Keratinocyte (primary cell): ENCODE results near the gene C21orf91. TPM values are rescaled to one million over a fixed set of nuclear protein-coding genes. Genes with fewer than 3 reads are reported as not detected.

Experiments used
- DNase-seq: peaks from one replicate; pipeline ENCODE4 v3.0.0-alpha.2; 2011; ENCODE audit warnings: low read depth, missing footprints, low spot score
- FAIRE-seq: peaks from 2 replicates; lab custom pipeline; 2011; peaks lifted over from hg19 to GRCh38; lab: Jason Lieb, UNC
- H2AFZ ChIP-seq: 2 replicates; pipeline ENCODE4 v1.6.0; 2012; ENCODE audit warnings: low read length, control low read depth, inconsistent platforms; ENCODE audit not compliant: control insufficient read depth
- H3K27ac ChIP-seq: 2 replicates; pipeline ENCODE4 v1.5.1; 2011; ENCODE audit warnings: low read length; ENCODE audit not compliant: control insufficient read depth, insufficient read depth
- H3K27me3 ChIP-seq: 3 replicates; pipeline ENCODE4 v1.6.0; 2011; ENCODE audit warnings: low read length; ENCODE audit not compliant: control insufficient read depth, insufficient read depth; ENCODE audit errors: extremely low read depth
- H3K36me3 ChIP-seq, 2 experiments: 2 replicates in 1 of 2; 3 replicates in 1 of 2; pipeline ENCODE4 v1.5.1; 2011; ENCODE audit warnings: low read length in 2 of 2, mild to moderate bottlenecking in 1 of 2; ENCODE audit not compliant: control insufficient read depth in 2 of 2, insufficient read depth in 2 of 2; ENCODE audit errors: extremely low read depth in 1 of 2
- H3K4me1 ChIP-seq: 3 replicates; pipeline ENCODE4 v1.5.1; 2011; ENCODE audit warnings: low read length; ENCODE audit not compliant: control insufficient read depth, insufficient read depth; ENCODE audit errors: extremely low read depth
- H3K4me2 ChIP-seq: 3 replicates; pipeline ENCODE4 v1.6.0; 2011; ENCODE audit warnings: low read depth, low read length; ENCODE audit not compliant: control insufficient read depth, insufficient read depth; ENCODE audit errors: extremely low read depth
- H3K4me3 ChIP-seq, 3 experiments: fragments of 200-600 bp in 1 of 3; sonication (generic) in 1 of 3; 2 replicates in 2 of 3; 3 replicates in 1 of 3; pipeline ENCODE4 v1.5.1; 2011 to 2016; ENCODE audit warnings: low read length in 3 of 3, mild to moderate bottlenecking in 3 of 3, control low read depth in 2 of 3, inconsistent platforms in 1 of 3, low read depth in 1 of 3, mixed read lengths in 1 of 3, mixed run types in 1 of 3, moderate library complexity in 1 of 3; ENCODE audit not compliant: control insufficient read depth in 2 of 3, insufficient read depth in 2 of 3; ENCODE audit errors: extremely low read depth in 1 of 3
- H3K79me2 ChIP-seq: 2 replicates; pipeline ENCODE4 v1.6.0; 2012; ENCODE audit warnings: low read length; ENCODE audit not compliant: control insufficient read depth, insufficient read depth
- H3K9ac ChIP-seq: 3 replicates; pipeline ENCODE4 v1.6.0; 2011; ENCODE audit warnings: low read length; ENCODE audit not compliant: control insufficient read depth, insufficient read depth; ENCODE audit errors: extremely low read depth
- H3K9me1 ChIP-seq: 3 replicates; pipeline ENCODE4 v1.6.0; 2011; ENCODE audit warnings: low read length; ENCODE audit not compliant: control insufficient read depth, insufficient read depth; ENCODE audit errors: extremely low read depth
- H3K9me3 ChIP-seq: 2 replicates; pipeline ENCODE4 v1.5.1; 2012; ENCODE audit warnings: low read depth, low read length; ENCODE audit not compliant: control insufficient read depth
- H4K20me1 ChIP-seq: 3 replicates; pipeline ENCODE4 v1.6.0; 2011; ENCODE audit warnings: low read length; ENCODE audit not compliant: control insufficient read depth, insufficient read depth; ENCODE audit errors: extremely low read depth
- CTCF ChIP-seq, 3 experiments: IDR thresholded peaks in 1 of 3; conservative IDR thresholded peaks in 1 of 3; optimal IDR thresholded peaks in 1 of 3; 2 replicates in 2 of 3; 3 replicates in 1 of 3; pipeline versions ENCODE3 to v1.5.1; 2011; ENCODE audit warnings: low read length in 3 of 3, mild to moderate bottlenecking in 3 of 3, moderate library complexity in 2 of 3, control low read depth in 1 of 3, inconsistent platforms in 1 of 3; ENCODE audit not compliant: insufficient read depth in 2 of 3; ENCODE audit errors: extremely low read depth in 1 of 3
- EZH2 ChIP-seq: IDR thresholded peaks from one replicate; pipeline ENCODE4 v1.6.1; 2012; ENCODE audit warnings: inconsistent platforms, mild to moderate bottlenecking, low read length, moderate library complexity
- dilution Hi-C: fragments of 300-500 bp; cut with MboI; formaldehyde crosslinking; loops from one replicate; pipeline ENCODE4 v1.7.0; 2020; ENCODE audit warnings: low sequenced_read_pairs; ENCODE audit not compliant: extremely low pct_ligation_motif_present
- polyA plus RNA-seq, 5 experiments: library from polyadenylated mRNA; depleted of rRNA in 3 of 5; stranded (reverse) in 3 of 5; stranded (forward) in 1 of 5; unstranded in 1 of 5; fragments of >200 nt; gene quantifications; 1 replicate in 1 of 5; 2 replicates in 3 of 5; 3 replicates in 1 of 5; pipeline versions ENCODE4 v1.2.1 to v1.2.3, GENCODE V29; 2011 to 2012; ENCODE audit warnings: missing spikeins in 2 of 5, low read depth in 1 of 5, low replicate concordance in 1 of 5

Gene C21orf91
- polyA plus RNA-seq, 1 donor (not counting 4 experiments of a cell fraction or from before 2014, with no cell fraction given): 28.2 TPM

- H3K4me3 ChIP-seq: no peak overlapping the region
- H2AFZ ChIP-seq: no peak overlapping the region
- H3K4me2 ChIP-seq: no peak overlapping the region
- no peaks in the 10 kb centered on the region for H3K9me1 ChIP-seq
- no peaks in the 10 kb centered on the region for H3K27me3 ChIP-seq
- peaks cover 2 to 3% of the 10 kb centered on the region in 2 experiments for H3K36me3 ChIP-seq
- H3K9ac ChIP-seq: no peak overlapping the region
- H4K20me1 ChIP-seq: no peaks in the 10 kb centered on the region
- DNase-seq (no peak), FAIRE-seq (no peak)
- H3K27ac ChIP-seq: no peak overlapping the region
- TF ChIP-seq CTCF (optimal IDR thresholded peaks at IDR 0.05 in 1 of 3, IDR thresholded peaks at IDR 0.05 in 1 of 3, conservative IDR thresholded peaks at IDR 0.05 in 1 of 3; ENCODE audit: extremely low read depth in 1 of 3, insufficient read depth in 2 of 3, low read length in 3 of 3) (no peak), EZH2 (no peak)
- no peaks in the 10 kb centered on the region for H3K79me2 ChIP-seq
- H3K9me3 ChIP-seq: no peaks in the 10 kb centered on the region
- H3K4me1 ChIP-seq: peaks cover 16% of the 10 kb centered on the region
- dilution Hi-C loops: no loop called here
These were observed 35.0 kb downstream of the C21orf91 start for GRCh38 chr21:17784180-17784598.

- Histone ChIP-seq H3K4me2 (no peak overlapping the region), H3K79me2 (no peaks in the 10 kb centered on the region), H3K4me1 (peaks cover 16% of the 10 kb centered on the region), H3K9ac (no peak overlapping the region), H3K9me1 (no peaks in the 10 kb centered on the region), H3K27ac (no peak overlapping the region), H3K9me3 (no peaks in the 10 kb centered on the region), H3K36me3 (peaks cover 2 to 3% of the 10 kb centered on the region in 2 experiments), H3K27me3 (no peaks in the 10 kb centered on the region), H3K4me3 (no peak overlapping the region), H2AFZ (no peak overlapping the region), H4K20me1 (no peaks in the 10 kb centered on the region)
- dilution Hi-C loops: no loop called here
- FAIRE-seq: peak; percentile 44
- no peak for DNase-seq
- TF ChIP-seq EZH2: no peak
- no peak for TF ChIP-seq CTCF (optimal IDR thresholded peaks at IDR 0.05 in 1 of 3, IDR thresholded peaks at IDR 0.05 in 1 of 3, conservative IDR thresholded peaks at IDR 0.05 in 1 of 3; ENCODE audit: extremely low read depth in 1 of 3, insufficient read depth in 2 of 3, low read length in 3 of 3)
These were observed 35.5 kb downstream of the C21orf91 start for GRCh38 chr21:17783481-17784179.
